Ascending aorta (tissue), 2 donors: ENCODE results near the gene DSN1. TPM values are rescaled to one million over a fixed set of nuclear protein-coding genes. Genes with fewer than 3 reads are reported as not detected.

ENCODE experiments used
- DNase-seq, 2 donors: peaks; one replicate each; pipeline ENCODE4 v3.0.0-alpha.2; 2019; ENCODE audit warnings: low spot score in 2 of 2
- H3K27ac ChIP-seq, 2 donors: fragments of 200-600 bp; sonication (generic); one replicate each; pipeline ENCODE4 v1.5.1; 2016 to 2017; ENCODE audit warnings: mild to moderate bottlenecking in 1 of 2
- H3K27me3 ChIP-seq: fragments of 200-600 bp; sonication (generic); one replicate; pipeline ENCODE4 v1.5.1; 2017
- H3K36me3 ChIP-seq, 2 donors: fragments of 200-600 bp; sonication (generic); one replicate each; pipeline ENCODE4 v1.5.1; 2016
- H3K4me1 ChIP-seq, 2 donors: fragments of 200-600 bp; sonication (generic); one replicate each; pipeline ENCODE4 v1.5.1; 2016 to 2017; ENCODE audit warnings: mild to moderate bottlenecking in 1 of 2
- H3K4me3 ChIP-seq, 2 donors: fragments of 200-600 bp; sonication (generic); one replicate each; pipeline ENCODE4 v1.5.1; 2016 to 2017; ENCODE audit warnings: mild to moderate bottlenecking in 1 of 2
- H3K9me3 ChIP-seq, 2 donors: fragments of 200-600 bp; sonication (generic); one replicate each; pipeline ENCODE4 v1.5.1; 2016
- CTCF ChIP-seq, 3 experiments: fragments of 200-600 bp in 2 of 3; fragments of 450-650 bp in 1 of 3; sonication (generic) in 2 of 3; IDR thresholded peaks; one replicate each; pipeline ENCODE4 v1.5.1; 2016 to 2019; ENCODE audit warnings: antibody characterized with exemption in 3 of 3, mild to moderate bottlenecking in 1 of 3, moderate library complexity in 1 of 3
- intact Hi-C: fragments of 100-400 bp; cut with DNase I; formaldehyde crosslinking; loops from one replicate; pipeline ENCODE4 v1.15.1; 2023
- total RNA-seq: library from RNA; depleted of rRNA; stranded (reverse); fragments of >200 nt; gene quantifications from one replicate; pipeline ENCODE4 v1.1.0, GENCODE V29; 2016

The DSN1 gene
- total RNA-seq, 1 donor from 2014 or later: 26.9 TPM

GRCh38 chr20:36720510-36720909 lies 53.1 kb downstream of the DSN1 start:
- no peak overlapping the region for H3K4me3 ChIP-seq
- no peak for DNase-seq
- H3K4me1 ChIP-seq: peaks cover 0 to 10% of the 10 kb centered on the region in 2 donors
- peak overlapping the region in 1 of 2 donors; percentile 11 for H3K27ac ChIP-seq
- H3K27me3 ChIP-seq: no peaks in the 10 kb centered on the region
- H3K36me3 ChIP-seq: peaks cover 3 to 9% of the 10 kb centered on the region in 2 donors
- H3K9me3 ChIP-seq: no peaks in the 10 kb centered on the region
- no peak for TF ChIP-seq CTCF (IDR thresholded peaks at IDR 0.05)
- intact Hi-C loops: no loop called here

GRCh38 chr20:36717657-36718056 lies 55.9 kb downstream of the DSN1 start:
- peak in 2 of 3 experiments; percentile 25 to 30 for TF ChIP-seq CTCF (IDR thresholded peaks at IDR 0.05)
- no peaks in the 10 kb centered on the region for H3K9me3 ChIP-seq
- no peak overlapping the region for H3K4me3 ChIP-seq
- peaks cover 3 to 9% of the 10 kb centered on the region in 2 donors for H3K36me3 ChIP-seq
- intact Hi-C loops: no loop called here
- H3K4me1 ChIP-seq: peaks cover 0 to 5% of the 10 kb centered on the region in 2 donors
- no peaks in the 10 kb centered on the region for H3K27me3 ChIP-seq
- peak overlapping the region in 1 of 2 donors; percentile 3 for H3K27ac ChIP-seq
- DNase-seq: no peak

- Histone ChIP-seq H3K4me1 (peaks cover 0 to 5% of the 10 kb centered on the region in 2 donors), H3K36me3 (peaks cover 3 to 9% of the 10 kb centered on the region in 2 donors), H3K27me3 (no peaks in the 10 kb centered on the region), H3K4me3 (no peak overlapping the region), H3K9me3 (no peaks in the 10 kb centered on the region), H3K27ac (peak overlapping the region in 1 of 2 donors; percentile 3)
- no peak for TF ChIP-seq CTCF (IDR thresholded peaks at IDR 0.05)
- intact Hi-C loops: no loop called here
- no peak for DNase-seq
Observed at GRCh38 chr20:36717021-36717420, 56.5 kb downstream of the DSN1 start.

- H3K36me3 ChIP-seq: no peaks in the 10 kb centered on the region
- no peaks in the 10 kb centered on the region for H3K9me3 ChIP-seq
- H3K27ac ChIP-seq: peak overlapping the region in 1 of 2 donors; percentile 9
- H3K4me3 ChIP-seq: no peak overlapping the region
- DNase-seq: no peak
- TF ChIP-seq CTCF (IDR thresholded peaks at IDR 0.05): no peak
- H3K27me3 ChIP-seq: no peaks in the 10 kb centered on the region
- peaks cover 0 to 7% of the 10 kb centered on the region in 2 donors for H3K4me1 ChIP-seq
- intact Hi-C loops: no loop called here
Observed at GRCh38 chr20:36712775-36713174, 60.8 kb downstream of the DSN1 start.

- H3K4me3 ChIP-seq: no peak overlapping the region
- DNase-seq: no peak
- peak overlapping the region; percentile 19 to 20 for H3K27ac ChIP-seq
- peaks cover 4 to 28% of the 10 kb centered on the region in 2 donors for H3K4me1 ChIP-seq
- TF ChIP-seq CTCF (IDR thresholded peaks at IDR 0.05): peak in 1 of 3 experiments; percentile 13
- H3K27me3 ChIP-seq: no peaks in the 10 kb centered on the region
- no peaks in the 10 kb centered on the region for H3K9me3 ChIP-seq
- intact Hi-C loops: loop anchor here (5.0 kb wide), 1 partner anchor 138 kb away; no protein-coding TSS in a partner anchor
- no peaks in the 10 kb centered on the region for H3K36me3 ChIP-seq
Observed at GRCh38 chr20:36709126-36709525, 64.4 kb downstream of the DSN1 start.

- DNase-seq: peak in 1 of 2 donors; percentile 74
- Histone ChIP-seq H3K4me3 (no peak overlapping the region), H3K27me3 (no peaks in the 10 kb centered on the region), H3K27ac (peak overlapping the region; percentile 91 to 96), H3K9me3 (no peaks in the 10 kb centered on the region), H3K36me3 (no peaks in the 10 kb centered on the region), H3K4me1 (peaks cover 7 to 48% of the 10 kb centered on the region in 2 donors)
- no peak for TF ChIP-seq CTCF (IDR thresholded peaks at IDR 0.05)
- intact Hi-C loops: no loop called here
Observed at GRCh38 chr20:36703530-36703929, 70.0 kb downstream of the DSN1 start.
